NCI-H146 (cell line): Measurements from ENCODE around the gene PTPN3.

Source experiments
- DNase-seq: peaks from one replicate; lab custom pipeline; 2025; lab: John Stamatoyannopoulos, UW

The PTPN3 gene

GRCh38 chr9:109424618-109425017 lies 73.5 kb downstream of the PTPN3 start:
- DNase-seq: no peak

- DNase-seq: no peak
Observed at GRCh38 chr9:109423877-109424276, 74.2 kb downstream of the PTPN3 start.

GRCh38 chr9:109422641-109423040 lies 75.5 kb downstream of the PTPN3 start:
- no peak for DNase-seq

- DNase-seq: no peak
Observed at GRCh38 chr9:109421026-109421970, 76.8 kb downstream of the PTPN3 start.

GRCh38 chr9:109419531-109419930 lies 78.6 kb downstream of the PTPN3 start:
- DNase-seq: no peak

GRCh38 chr9:109418827-109419226 lies 79.3 kb downstream of the PTPN3 start:
- DNase-seq: peak; percentile 75

GRCh38 chr9:109417585-109418544 lies 80.2 kb downstream of the PTPN3 start:
- DNase-seq: peak; percentile 5

GRCh38 chr9:109417054-109417453 lies 81.1 kb downstream of the PTPN3 start:
- DNase-seq: no peak

GRCh38 chr9:109416135-109416706 lies 81.9 kb downstream of the PTPN3 start:
- no peak for DNase-seq

- DNase-seq: no peak
Observed at GRCh38 chr9:109414125-109414785, 83.9 kb downstream of the PTPN3 start.

GRCh38 chr9:109411798-109412352 lies 86.2 kb downstream of the PTPN3 start:
- DNase-seq: no peak

GRCh38 chr9:109411069-109411761 lies 86.9 kb downstream of the PTPN3 start:
- DNase-seq: no peak

- no peak for DNase-seq
Observed at GRCh38 chr9:109409773-109410397, 88.2 kb downstream of the PTPN3 start.

- no peak for DNase-seq
Observed at GRCh38 chr9:109408759-109409462, 89.2 kb downstream of the PTPN3 start.

- DNase-seq: no peak
Observed at GRCh38 chr9:109403766-109404320, 94.3 kb downstream of the PTPN3 start.

- no peak for DNase-seq
Observed at GRCh38 chr9:109403116-109403515, 95.0 kb downstream of the PTPN3 start.

GRCh38 chr9:109401990-109402318 lies 96.2 kb downstream of the PTPN3 start:
- DNase-seq: no peak

GRCh38 chr9:109401169-109401989 lies 96.7 kb downstream of the PTPN3 start:
- peak; percentile 70 for DNase-seq
